Measurements from ENCODE around the gene XAGE2.
"Not testable (repeated sequence)": the region's sequence is repeated elsewhere in the genome, so short reads cannot be mapped to it uniquely, and the experiment has no call there.

XAGE2 gene

GRCh38 chrX:52368368-52369055 lies at the start of gene XAGE2:
XAGE2 (plus strand) TSS chrX:52369021; CDS start chrX:52370015, 994 bp downstream.
- no peak for DNase-seq

GRCh38 chrX:52337410-52337809 lies 31.4 kb upstream of the XAGE2 start:
- DNase-seq: no peak

- DNase-seq: no peak
Measured at GRCh38 chrX:52341493-52341892, 27.3 kb upstream of the XAGE2 start.

- DNase-seq: not testable (repeated sequence)
Measured at GRCh38 chrX:52343131-52343530, 25.7 kb upstream of the XAGE2 start.

GRCh38 chrX:52345402-52345801 lies 23.4 kb upstream of the XAGE2 start:
- DNase-seq: not testable (repeated sequence)

- no peak for DNase-seq
Measured at GRCh38 chrX:52346174-52347165, 22.4 kb upstream of the XAGE2 start.

- no peak for DNase-seq
Measured at GRCh38 chrX:52349681-52350080, 19.1 kb upstream of the XAGE2 start.

GRCh38 chrX:52352551-52352950 lies 16.3 kb upstream of the XAGE2 start:
- DNase-seq: no peak

GRCh38 chrX:52353838-52354237 lies 15.0 kb upstream of the XAGE2 start:
- no peak for DNase-seq

GRCh38 chrX:52355108-52355507 lies 13.7 kb upstream of the XAGE2 start:
- DNase-seq: no peak

GRCh38 chrX:52359614-52360232 lies 9.1 kb upstream of the XAGE2 start:
- DNase-seq: no peak

- DNase-seq: no peak
Measured at GRCh38 chrX:52361941-52362340, 6.9 kb upstream of the XAGE2 start.

GRCh38 chrX:52363247-52363883 lies 5.5 kb upstream of the XAGE2 start:
- DNase-seq: no peak

GRCh38 chrX:52378870-52379269 lies 10.0 kb downstream of the XAGE2 start:
- DNase-seq: no peak

GRCh38 chrX:52380993-52381392 lies 12.2 kb downstream of the XAGE2 start:
- no peak for DNase-seq

GRCh38 chrX:52410439-52411394 lies 41.9 kb downstream of the XAGE2 start:
- DNase-seq: no peak

GRCh38 chrX:52415304-52415703 lies 46.5 kb downstream of the XAGE2 start:
- no peak for DNase-seq

GRCh38 chrX:52416816-52417215 lies 48.0 kb downstream of the XAGE2 start:
- no peak for DNase-seq

- no peak for DNase-seq
Measured at GRCh38 chrX:52420824-52421443, 52.1 kb downstream of the XAGE2 start.

- no peak for DNase-seq
Measured at GRCh38 chrX:52422884-52423283, 54.1 kb downstream of the XAGE2 start.

- DNase-seq: no peak
Measured at GRCh38 chrX:52424656-52425055, 55.8 kb downstream of the XAGE2 start.

Measured in NCI-H2171 (cell line).